ENCODE measurements around the gene FTMT. TPM values are rescaled to one million over a fixed set of nuclear protein-coding genes. Genes with fewer than 3 reads are reported as not detected.

FTMT gene
- total RNA-seq, 4 donors from 2014 or later = not detected

- no peaks in the 10 kb centered on the region for H3K36me3 ChIP-seq
- intact Hi-C loops (cut with DNase I; ENCODE audit: low total_unique reads) (no loop called here), in situ Hi-C loops (cut with MboI; ENCODE audit: low pct_ligation_motif_present in 1 of 4, low pct_unique_long_range_greater_than_20kb in 1 of 4, low sequenced_read_pairs in 3 of 4) (no loop called here)
- 64 to 72% methylated on average over 3 to 5 of the region's 5 CpGs for WGBS, 2 donors (ENCODE audit: low coverage in 1 of 2)
- DNase-seq = no peak
- TF ChIP-seq EP300 (IDR thresholded peaks at IDR 0.05; ENCODE audit: low read depth) = no peak
- no peak for TF ChIP-seq POLR2AphosphoS5 (IDR thresholded peaks at IDR 0.05)
- no peak for TF ChIP-seq POLR2A (IDR thresholded peaks at IDR 0.05)
- TF ChIP-seq, protein P1, sequence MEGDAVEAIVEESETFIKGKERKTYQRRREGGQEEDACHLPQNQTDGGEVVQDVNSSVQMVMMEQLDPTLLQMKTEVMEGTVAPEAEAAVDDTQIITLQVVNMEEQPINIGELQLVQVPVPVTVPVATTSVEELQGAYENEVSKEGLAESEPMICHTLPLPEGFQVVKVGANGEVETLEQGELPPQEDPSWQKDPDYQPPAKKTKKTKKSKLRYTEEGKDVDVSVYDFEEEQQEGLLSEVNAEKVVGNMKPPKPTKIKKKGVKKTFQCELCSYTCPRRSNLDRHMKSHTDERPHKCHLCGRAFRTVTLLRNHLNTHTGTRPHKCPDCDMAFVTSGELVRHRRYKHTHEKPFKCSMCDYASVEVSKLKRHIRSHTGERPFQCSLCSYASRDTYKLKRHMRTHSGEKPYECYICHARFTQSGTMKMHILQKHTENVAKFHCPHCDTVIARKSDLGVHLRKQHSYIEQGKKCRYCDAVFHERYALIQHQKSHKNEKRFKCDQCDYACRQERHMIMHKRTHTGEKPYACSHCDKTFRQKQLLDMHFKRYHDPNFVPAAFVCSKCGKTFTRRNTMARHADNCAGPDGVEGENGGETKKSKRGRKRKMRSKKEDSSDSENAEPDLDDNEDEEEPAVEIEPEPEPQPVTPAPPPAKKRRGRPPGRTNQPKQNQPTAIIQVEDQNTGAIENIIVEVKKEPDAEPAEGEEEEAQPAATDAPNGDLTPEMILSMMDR (IDR thresholded peaks at IDR 0.05) = no peak
- no peaks in the 10 kb centered on the region for H3K27me3 ChIP-seq
- H3K9me3 ChIP-seq = no peaks in the 10 kb centered on the region
- no peak overlapping the region for H3K4me3 ChIP-seq
- H3K27ac ChIP-seq = no peak overlapping the region
- H3K4me1 ChIP-seq = no peaks in the 10 kb centered on the region
Observed at GRCh38 chr5:121819682-121820261, 31.9 kb upstream of the FTMT start.

DNA sequence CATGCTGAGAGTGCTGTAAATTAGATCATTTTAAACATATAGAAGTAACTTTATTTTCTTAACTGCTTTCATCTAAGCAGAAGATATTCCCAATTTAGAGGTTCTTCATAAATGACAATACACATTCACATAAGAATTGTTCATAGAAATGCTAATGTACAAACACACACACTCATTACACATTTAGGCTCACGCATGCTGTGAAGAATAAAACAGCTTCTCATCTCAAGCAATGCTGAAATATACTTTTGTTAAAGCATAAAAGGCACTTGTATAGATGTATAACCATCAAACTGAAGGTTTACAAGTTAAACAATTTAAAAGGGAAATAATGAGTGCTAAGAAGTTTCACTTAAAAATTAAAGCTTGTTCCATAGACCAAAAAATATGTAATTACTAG, 18.1 kb upstream of the FTMT start:
- no peaks in the 10 kb centered on the region for H3K4me1 ChIP-seq
- H3K27ac ChIP-seq = no peak overlapping the region
- 82 to 88% methylated on average over 1 of the region's 1 CpG for WGBS, 2 donors (ENCODE audit: low coverage in 1 of 2)
- intact Hi-C loops (cut with DNase I; ENCODE audit: low total_unique reads) (no loop called here), in situ Hi-C loops (cut with MboI; ENCODE audit: low pct_ligation_motif_present in 1 of 4, low pct_unique_long_range_greater_than_20kb in 1 of 4, low sequenced_read_pairs in 3 of 4) (no loop called here)
- no peaks in the 10 kb centered on the region for H3K36me3 ChIP-seq
- no peak for TF ChIP-seq POLR2AphosphoS5 (IDR thresholded peaks at IDR 0.05)
- no peak overlapping the region for H3K4me3 ChIP-seq
- H3K27me3 ChIP-seq = no peaks in the 10 kb centered on the region
- no peaks in the 10 kb centered on the region for H3K9me3 ChIP-seq
- DNase-seq = no peak

GRCh38 chr5:121834021-121834420, 17.7 kb upstream of the FTMT start:
- intact Hi-C loops (cut with DNase I; ENCODE audit: low total_unique reads) = no loop called here
- no peaks in the 10 kb centered on the region for H3K36me3 ChIP-seq
- no peaks in the 10 kb centered on the region for H3K9me3 ChIP-seq
- no peaks in the 10 kb centered on the region for H3K27me3 ChIP-seq
- H3K4me1 ChIP-seq = no peaks in the 10 kb centered on the region
- H3K4me3 ChIP-seq = no peak overlapping the region
- no peak overlapping the region for H3K27ac ChIP-seq
- WGBS, 2 donors (ENCODE audit: low coverage in 1 of 2) = 87 to 88% methylated on average over 2 of the region's 2 CpGs
- in situ Hi-C loops (cut with MboI; ENCODE audit: low pct_ligation_motif_present in 1 of 4, low pct_unique_long_range_greater_than_20kb in 1 of 4, low sequenced_read_pairs in 3 of 4) = no loop called here
- TF ChIP-seq EP300 (IDR thresholded peaks at IDR 0.05; ENCODE audit: low read depth) (no peak), POLR2AphosphoS5 (IDR thresholded peaks at IDR 0.05) (no peak), POLR2A (IDR thresholded peaks at IDR 0.05) (no peak)
- TF ChIP-seq, protein P1 (IDR thresholded peaks at IDR 0.05) = no peak
- DNase-seq = no peak

DNA sequence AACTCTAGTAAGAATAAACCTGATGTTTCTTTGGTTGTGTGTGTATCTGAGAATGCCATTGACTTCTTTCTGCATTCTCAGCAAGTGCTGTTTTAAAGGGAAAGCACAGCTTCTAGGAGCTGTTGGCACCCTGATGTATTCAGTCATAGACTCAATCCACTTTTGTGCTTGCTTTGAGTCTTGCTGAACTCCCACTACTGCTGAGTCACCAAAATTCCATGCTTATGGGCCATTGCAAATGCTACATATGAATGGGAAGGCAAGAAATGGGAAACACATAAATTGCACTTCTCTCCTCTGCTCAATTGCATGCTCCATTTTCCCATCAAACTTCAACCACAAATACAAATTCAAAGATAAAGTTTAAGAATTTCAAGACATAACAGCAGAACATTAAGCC, 9.8 kb upstream of the FTMT start:
- intact Hi-C loops (cut with DNase I; ENCODE audit: low total_unique reads) (no loop called here), in situ Hi-C loops (cut with MboI; ENCODE audit: low pct_ligation_motif_present in 1 of 4, low pct_unique_long_range_greater_than_20kb in 1 of 4, low sequenced_read_pairs in 3 of 4) (no loop called here)
- Histone ChIP-seq H3K27ac (no peak overlapping the region), H3K4me3 (no peak overlapping the region), H3K9me3 (no peaks in the 10 kb centered on the region), H3K36me3 (no peaks in the 10 kb centered on the region), H3K4me1 (no peaks in the 10 kb centered on the region), H3K27me3 (no peaks in the 10 kb centered on the region)
- TF ChIP-seq POLR2A (IDR thresholded peaks at IDR 0.05) = no peak
- no peak for DNase-seq

GRCh38 chr5:121850272-121850671, 1.4 kb upstream of the FTMT start:
- 76 to 86% methylated on average over 4 of the region's 4 CpGs for WGBS, 2 donors (ENCODE audit: low coverage in 1 of 2)
- in situ Hi-C loops (cut with MboI; ENCODE audit: low pct_ligation_motif_present in 1 of 4, low pct_unique_long_range_greater_than_20kb in 1 of 4, low sequenced_read_pairs in 3 of 4) (no loop called here), intact Hi-C loops (cut with DNase I; ENCODE audit: low total_unique reads) (no loop called here)
- Histone ChIP-seq H3K36me3 (no peaks in the 10 kb centered on the region), H3K9me3 (peaks cover 0 to 5% of the 10 kb centered on the region in 2 donors), H3K27me3 (no peaks in the 10 kb centered on the region), H3K4me1 (no peaks in the 10 kb centered on the region), H3K4me3 (no peak overlapping the region), H3K27ac (no peak overlapping the region)
- TF ChIP-seq EP300 (IDR thresholded peaks at IDR 0.05; ENCODE audit: low read depth) (no peak), POLR2A (IDR thresholded peaks at IDR 0.05) (no peak), POLR2AphosphoS5 (IDR thresholded peaks at IDR 0.05) (no peak)
- TF ChIP-seq, protein P1 (IDR thresholded peaks at IDR 0.05) = no peak
- DNase-seq = no peak
